GM18498 (cell line): Measurements from ENCODE around the gene LMCD1.

Source experiments
- ATAC-seq: cut with Tn5 transposase; IDR thresholded peaks from one replicate; pipeline ENCODE4 v1.9.1; 2021; ENCODE audit warnings: mild to moderate bottlenecking, moderate library complexity; ENCODE audit not compliant: unreplicated experiment

Gene LMCD1

GRCh38 chr3:8530581-8530980 is 29.0 kb downstream of the LMCD1 start:
- ATAC-seq = no peak

GRCh38 chr3:8532251-8532871 is 30.7 kb downstream of the LMCD1 start:
- ATAC-seq = no peak

GRCh38 chr3:8536096-8537056 is 34.8 kb downstream of the LMCD1 start:
- no peak for ATAC-seq

DNA sequence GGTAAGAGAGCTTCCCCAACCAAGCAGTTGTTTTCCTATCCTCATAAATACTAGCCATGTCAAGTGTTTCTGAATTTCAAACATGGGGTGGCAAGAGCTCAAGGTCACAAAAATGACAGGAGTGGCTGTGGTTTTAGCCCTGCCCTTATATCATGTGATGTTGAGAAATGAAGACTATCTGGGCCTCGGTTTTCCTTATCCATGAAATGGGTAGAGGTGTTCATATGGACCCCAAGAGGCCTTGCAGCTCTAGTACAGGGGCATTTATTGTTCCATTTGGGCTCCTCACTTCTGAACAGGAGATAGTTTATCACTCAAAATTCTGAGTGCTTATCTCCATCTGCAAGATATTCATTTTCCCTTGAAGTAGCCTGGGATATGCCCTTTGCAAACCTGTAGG is 35.8 kb downstream of the LMCD1 start:
- no peak for ATAC-seq

- no peak for ATAC-seq
Measured at GRCh38 chr3:8538223-8538622, 36.6 kb downstream of the LMCD1 start.

DNA sequence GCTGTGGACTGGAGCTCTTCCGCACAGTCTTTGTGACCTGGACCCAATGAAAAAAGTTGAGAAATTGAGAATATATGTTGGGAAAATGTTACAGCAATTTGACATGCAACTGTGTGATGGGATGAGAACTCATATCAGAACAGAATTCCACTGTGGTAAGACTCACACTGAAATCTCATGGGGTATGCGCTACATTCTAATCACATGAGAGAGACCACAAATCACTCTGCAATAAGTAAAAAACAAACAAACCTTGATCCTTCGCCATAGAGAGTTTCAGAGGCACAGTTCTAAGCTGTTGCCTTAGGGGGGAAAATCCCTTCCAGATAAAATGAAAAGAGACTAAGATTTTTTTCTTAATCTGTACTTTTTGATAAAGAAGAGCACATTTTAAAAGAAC is 37.3 kb downstream of the LMCD1 start:
- ATAC-seq = no peak

DNA sequence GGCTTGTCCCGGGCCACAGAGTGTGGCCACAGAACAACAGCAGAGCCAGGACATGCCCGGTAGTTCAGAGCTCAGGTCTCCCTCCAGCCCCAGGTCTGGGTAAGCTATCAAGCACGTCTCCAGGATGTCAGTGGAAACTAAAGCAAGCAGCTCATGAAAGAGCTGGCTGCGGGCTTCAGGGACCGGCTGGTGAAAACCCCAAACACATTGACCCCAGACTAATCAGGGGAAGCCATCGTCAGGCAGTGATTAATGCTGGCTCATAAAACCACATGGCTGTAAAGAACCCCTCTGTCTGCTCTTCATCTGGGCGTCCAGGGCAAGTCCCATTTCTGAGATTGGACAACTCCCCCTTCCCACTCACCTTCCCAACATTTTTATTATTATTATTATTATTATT is 37.8 kb downstream of the LMCD1 start:
- ATAC-seq = no peak

- no peak for ATAC-seq
Measured at GRCh38 chr3:8540456-8540855, 38.8 kb downstream of the LMCD1 start.

- no peak for ATAC-seq
Measured at GRCh38 chr3:8541486-8541885, 39.9 kb downstream of the LMCD1 start.

GRCh38 chr3:8542190-8543135 is 40.8 kb downstream of the LMCD1 start:
- no peak for ATAC-seq

DNA sequence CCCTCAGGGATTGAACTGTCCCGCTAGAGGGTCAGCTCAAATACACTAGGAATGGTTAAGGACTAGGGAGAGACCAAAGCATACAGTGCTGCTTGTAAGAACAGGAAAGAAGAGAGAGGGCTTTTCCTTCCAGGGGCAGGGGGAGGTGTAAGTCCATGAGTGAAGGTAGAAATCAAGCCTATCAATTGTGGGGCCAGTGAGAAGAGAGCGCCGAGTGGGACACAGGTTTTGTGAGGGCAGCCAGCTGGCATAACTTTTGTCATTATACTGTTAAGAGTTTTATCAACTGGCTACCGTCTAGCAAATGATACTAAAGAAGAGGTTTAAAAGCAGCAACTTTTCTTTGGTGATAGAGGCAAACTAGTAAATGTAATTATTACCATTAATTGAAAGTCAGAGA is 45.0 kb downstream of the LMCD1 start:
- no peak for ATAC-seq

GRCh38 chr3:8548502-8549275 is 47.1 kb downstream of the LMCD1 start:
- ATAC-seq = no peak

- no peak for ATAC-seq
Measured at GRCh38 chr3:8549354-8549753, 47.7 kb downstream of the LMCD1 start.

- ATAC-seq = no peak
Measured at GRCh38 chr3:8550611-8551010, 49.0 kb downstream of the LMCD1 start.

- ATAC-seq = no peak
Measured at GRCh38 chr3:8552223-8552762, 50.7 kb downstream of the LMCD1 start.

GRCh38 chr3:8553405-8553804 is 51.8 kb downstream of the LMCD1 start:
- ATAC-seq = no peak

DNA sequence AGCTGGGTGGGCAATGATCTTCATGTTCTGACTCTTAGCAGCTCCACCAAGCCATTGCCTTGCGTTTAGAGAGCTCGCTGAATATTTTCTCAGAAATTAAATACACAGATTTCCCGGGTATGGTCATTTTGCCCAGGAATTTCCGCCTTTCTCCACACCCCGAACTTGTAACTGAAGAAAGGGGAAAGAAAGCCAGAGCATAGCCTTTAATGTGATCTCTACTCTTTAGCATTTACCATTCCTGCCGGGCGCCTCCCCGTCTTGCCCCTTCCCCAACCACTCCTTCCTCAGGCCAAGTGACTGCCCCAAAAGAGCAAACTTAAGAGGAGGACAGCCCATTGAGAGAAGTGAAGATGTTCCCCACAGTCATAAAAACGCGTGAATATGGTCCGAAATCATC is 53.1 kb downstream of the LMCD1 start:
- ATAC-seq = no peak

DNA sequence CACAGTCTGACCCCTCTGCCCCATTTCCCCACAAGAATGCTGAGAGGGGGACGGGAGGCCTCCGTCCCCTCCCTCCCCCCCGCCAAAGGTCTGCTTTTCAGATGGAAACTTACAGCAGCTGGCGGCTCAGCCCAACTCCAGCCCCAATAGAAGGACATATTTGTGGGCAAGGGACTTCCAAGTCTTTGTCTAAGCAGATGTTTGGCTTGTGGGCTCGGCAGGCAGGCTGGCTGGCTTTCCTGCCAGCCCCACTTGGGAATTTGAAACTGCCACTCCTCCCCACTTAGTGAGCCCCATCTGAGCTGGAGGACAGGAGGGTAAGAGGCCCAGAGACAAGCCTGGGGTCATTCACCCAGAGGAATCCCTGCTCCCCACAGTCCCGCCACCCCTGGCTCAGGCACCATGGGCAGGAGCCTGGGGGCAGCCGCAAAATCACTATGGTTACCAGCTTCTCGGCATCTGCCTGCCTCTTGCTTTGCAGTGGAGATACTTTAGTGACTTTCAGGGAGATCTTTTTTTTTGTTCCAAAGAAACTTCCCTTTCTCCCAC is 53.6 kb downstream of the LMCD1 start:
- ATAC-seq = no peak

- no peak for ATAC-seq
Measured at GRCh38 chr3:8555725-8556472, 54.3 kb downstream of the LMCD1 start.
